ENCODE data around the gene GCN1.
"Not testable (repeated sequence)": the region's sequence is repeated elsewhere in the genome, so short reads cannot be mapped to it uniquely, and the experiment has no call there.

Gene GCN1

DNA sequence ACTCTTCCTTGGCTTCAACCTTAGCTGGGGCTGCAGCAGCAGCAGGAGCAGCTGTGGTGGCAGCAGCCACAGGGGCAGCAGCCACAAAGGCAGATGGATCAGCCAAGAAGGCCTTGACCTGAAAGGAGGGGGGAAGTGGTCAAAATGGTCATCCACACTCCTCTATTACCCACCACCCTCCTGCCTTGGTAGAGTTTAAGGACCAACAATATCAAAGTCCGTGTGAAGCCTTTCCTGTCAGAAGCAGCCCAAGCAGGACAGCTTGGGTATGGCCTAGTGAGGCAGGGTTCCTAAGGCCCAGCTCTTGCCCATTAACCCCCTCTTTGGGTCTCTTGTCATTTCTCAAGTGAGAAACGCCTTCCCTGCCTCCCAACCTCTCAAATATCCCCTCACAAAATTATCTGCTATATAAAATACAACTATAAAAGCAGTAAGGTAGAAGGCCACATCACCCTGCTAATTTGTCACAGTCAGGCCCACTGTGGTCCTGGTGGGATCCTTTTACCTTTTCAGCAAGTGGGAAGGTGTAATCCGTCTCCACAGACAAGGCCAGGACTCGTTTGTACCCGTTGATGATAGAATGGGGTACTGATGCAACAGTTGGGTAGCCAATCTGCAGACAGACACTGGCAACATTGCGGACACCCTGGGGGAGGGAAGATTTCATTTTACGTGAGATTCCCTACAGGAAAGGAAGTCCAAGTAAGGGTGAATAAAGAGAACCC, 2.5 kb upstream of the GCN1 start:
- not testable (repeated sequence) for H3K23ac ChIP-seq (ENCODE audit: low read length in 2 of 2); H4K8ac ChIP-seq (ENCODE audit: low read length); H2AK5ac ChIP-seq (ENCODE audit: low read length, severe bottlenecking); H2AFZ ChIP-seq (ENCODE audit: low read depth, low read length); H3K27ac ChIP-seq (ENCODE audit: low read length, poor library complexity, severe bottlenecking); DNase-seq; H2BK5ac ChIP-seq (ENCODE audit: low read depth, low read length, poor library complexity, severe bottlenecking); H2BK15ac ChIP-seq (ENCODE audit: low read depth, poor library complexity, severe bottlenecking); H3K9me3 ChIP-seq (ENCODE audit: control insufficient read depth, low read length); H3K14ac ChIP-seq (ENCODE audit: low read length in 2 of 2); H3K4me2 ChIP-seq (ENCODE audit: low read length, poor library complexity, severe bottlenecking); H3K18ac ChIP-seq (ENCODE audit: low read depth in 1 of 2, low read length in 2 of 2); H3K27me3 ChIP-seq (ENCODE audit: control insufficient read depth in 1 of 2, insufficient read depth in 1 of 2, low read length in 2 of 2); H3K4ac ChIP-seq (ENCODE audit: low read depth in 1 of 2, low read length in 2 of 2); H3K79me1 ChIP-seq (replicated peaks; ENCODE audit: low read length, poor library complexity, severe bottlenecking); H2BK120ac ChIP-seq (ENCODE audit: low read depth, low read length); H2BK12ac ChIP-seq (ENCODE audit: low read length in 2 of 2); H4K91ac ChIP-seq (ENCODE audit: low read length)
- WGBS, result 91% methylated on average over 6 of the region's 7 CpGs
- peaks cover 29% of the 10 kb centered on the region for H3K4me1 ChIP-seq (ENCODE audit: control insufficient read depth, insufficient read depth, low read depth, low read length)
- H3K9ac ChIP-seq (ENCODE audit: low read length), result peak overlapping the region; percentile 99
- H3K36me3 ChIP-seq (ENCODE audit: control insufficient read depth in 1 of 2, insufficient read depth in 2 of 2, low read depth in 1 of 2, low read length in 2 of 2), result peaks cover 32 to 45% of the 10 kb centered on the region in 2 experiments
- peak overlapping the region in 1 of 2 experiments; percentile 99 for H3K4me3 ChIP-seq (ENCODE audit: insufficient read depth in 1 of 2, low read depth in 1 of 2, low read length in 2 of 2)

GRCh38 chr12:120196363-120196762, 1.8 kb upstream of the GCN1 start:
- Histone ChIP-seq H3K23ac (ENCODE audit: low read length in 2 of 2) (no peak overlapping the region), H2AK5ac (ENCODE audit: low read length, severe bottlenecking) (no peak overlapping the region), H3K79me1 (replicated peaks; ENCODE audit: low read length, poor library complexity, severe bottlenecking) (no peaks in the 10 kb centered on the region), H3K4me1 (ENCODE audit: control insufficient read depth, insufficient read depth, low read depth, low read length) (peaks cover 29% of the 10 kb centered on the region), H3K9ac (ENCODE audit: low read length) (peak overlapping the region; percentile 99), H4K91ac (ENCODE audit: low read length) (no peak overlapping the region), H2AFZ (ENCODE audit: low read depth, low read length) (no peak overlapping the region), H2BK12ac (ENCODE audit: low read length in 2 of 2) (no peak overlapping the region), H3K4ac (ENCODE audit: low read depth in 1 of 2, low read length in 2 of 2) (no peak overlapping the region), H2BK120ac (ENCODE audit: low read depth, low read length) (no peak overlapping the region), H3K36me3 (ENCODE audit: control insufficient read depth in 1 of 2, insufficient read depth in 2 of 2, low read depth in 1 of 2, low read length in 2 of 2) (peaks cover 32 to 50% of the 10 kb centered on the region in 2 experiments), H3K4me2 (ENCODE audit: low read length, poor library complexity, severe bottlenecking) (no peak overlapping the region), H3K27ac (ENCODE audit: low read length, poor library complexity, severe bottlenecking) (no peak overlapping the region), H3K27me3 (ENCODE audit: control insufficient read depth in 1 of 2, insufficient read depth in 1 of 2, low read length in 2 of 2) (no peaks in the 10 kb centered on the region), H3K4me3 (ENCODE audit: insufficient read depth in 1 of 2, low read depth in 1 of 2, low read length in 2 of 2) (no peak overlapping the region), H2BK5ac (ENCODE audit: low read depth, low read length, poor library complexity, severe bottlenecking) (no peak overlapping the region), H4K8ac (ENCODE audit: low read length) (no peak overlapping the region), H2BK15ac (ENCODE audit: low read depth, poor library complexity, severe bottlenecking) (no peak overlapping the region), H3K14ac (ENCODE audit: low read length in 2 of 2) (no peak overlapping the region), H3K18ac (ENCODE audit: low read depth in 1 of 2, low read length in 2 of 2) (no peak overlapping the region), H3K9me3 (ENCODE audit: control insufficient read depth, low read length) (no peaks in the 10 kb centered on the region)
- peak; percentile 6 for DNase-seq
- 80% methylated on average over 1 of the region's 1 CpG for WGBS

DNA sequence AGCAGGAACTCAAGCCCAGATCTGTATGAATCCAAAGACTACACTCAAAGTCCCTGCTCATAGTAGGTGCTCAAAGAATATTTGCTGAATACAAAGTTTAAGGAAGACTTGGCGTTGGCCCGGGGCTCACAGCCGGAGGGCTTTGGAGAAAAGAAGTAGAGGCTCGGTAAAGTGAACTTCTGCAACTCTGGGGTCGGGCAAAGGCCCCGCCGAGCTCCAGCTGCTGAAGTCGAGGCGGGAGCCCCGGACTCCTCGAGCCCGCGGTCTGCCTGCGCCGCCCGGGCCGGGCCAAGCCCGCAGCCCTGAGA, 335 bp downstream of the GCN1 start:
- H2AFZ ChIP-seq (ENCODE audit: low read depth, low read length), result peak overlapping the region; percentile 95
- H2BK15ac ChIP-seq (ENCODE audit: low read depth, poor library complexity, severe bottlenecking), result peak overlapping the region; percentile 62
- peak overlapping the region; percentile 92 for H4K8ac ChIP-seq (ENCODE audit: low read length)
- peak overlapping the region; percentile 92 to 99 for H3K4me3 ChIP-seq (ENCODE audit: insufficient read depth in 1 of 2, low read depth in 1 of 2, low read length in 2 of 2)
- peak overlapping the region; percentile 79 for H2AK5ac ChIP-seq (ENCODE audit: low read length, severe bottlenecking)
- H3K18ac ChIP-seq (ENCODE audit: low read depth in 1 of 2, low read length in 2 of 2), result peak overlapping the region; percentile 94 to 98
- DNase-seq, result no peak
- H4K91ac ChIP-seq (ENCODE audit: low read length), result peak overlapping the region; percentile 83
- H3K9ac ChIP-seq (ENCODE audit: low read length), result peak overlapping the region; percentile 99
- H3K36me3 ChIP-seq (ENCODE audit: control insufficient read depth in 1 of 2, insufficient read depth in 2 of 2, low read depth in 1 of 2, low read length in 2 of 2), result peaks cover 42 to 64% of the 10 kb centered on the region in 2 experiments
- H3K27me3 ChIP-seq (ENCODE audit: control insufficient read depth in 1 of 2, insufficient read depth in 1 of 2, low read length in 2 of 2), result no peaks in the 10 kb centered on the region
- H3K4me1 ChIP-seq (ENCODE audit: control insufficient read depth, insufficient read depth, low read depth, low read length), result peaks cover 28% of the 10 kb centered on the region
- H3K14ac ChIP-seq (ENCODE audit: low read length in 2 of 2), result peak overlapping the region in 1 of 2 experiments; percentile 99
- H3K9me3 ChIP-seq (ENCODE audit: control insufficient read depth, low read length), result no peaks in the 10 kb centered on the region
- H2BK12ac ChIP-seq (ENCODE audit: low read length in 2 of 2), result no peak overlapping the region
- peaks cover 5% of the 10 kb centered on the region for H3K79me1 ChIP-seq (replicated peaks; ENCODE audit: low read length, poor library complexity, severe bottlenecking)
- peak overlapping the region; percentile 58 for H3K4me2 ChIP-seq (ENCODE audit: low read length, poor library complexity, severe bottlenecking)
- H3K27ac ChIP-seq (ENCODE audit: low read length, poor library complexity, severe bottlenecking), result peak overlapping the region; percentile 56
- H3K4ac ChIP-seq (ENCODE audit: low read depth in 1 of 2, low read length in 2 of 2), result peak overlapping the region; percentile 27 to 99
- under 1% methylated on average over 18 of the region's 18 CpGs for whole genome bisulfite sequencing
- H2BK120ac ChIP-seq (ENCODE audit: low read depth, low read length), result no peak overlapping the region
- H2BK5ac ChIP-seq (ENCODE audit: low read depth, low read length, poor library complexity, severe bottlenecking), result no peak overlapping the region
- H3K23ac ChIP-seq (ENCODE audit: low read length in 2 of 2), result peak overlapping the region in 1 of 2 experiments; percentile 73

- peak overlapping the region; percentile 58 for H3K4me2 ChIP-seq (ENCODE audit: low read length, poor library complexity, severe bottlenecking)
- H3K27ac ChIP-seq (ENCODE audit: low read length, poor library complexity, severe bottlenecking), result not testable (repeated sequence)
- WGBS, result 98% methylated on average over 8 of the region's 8 CpGs
These were observed 1.2 kb downstream of the GCN1 start for GRCh38 chr12:120193286-120193685.

More at GRCh38 chr12:120193286-120193685, 1.2 kb downstream of the GCN1 start:
- not testable (repeated sequence) for H4K91ac ChIP-seq (ENCODE audit: low read length); DNase-seq; H3K79me1 ChIP-seq (replicated peaks; ENCODE audit: low read length, poor library complexity, severe bottlenecking); H2BK15ac ChIP-seq (ENCODE audit: low read depth, poor library complexity, severe bottlenecking); H2BK120ac ChIP-seq (ENCODE audit: low read depth, low read length); H2BK5ac ChIP-seq (ENCODE audit: low read depth, low read length, poor library complexity, severe bottlenecking); H3K18ac ChIP-seq (ENCODE audit: low read depth in 1 of 2, low read length in 2 of 2); H2AFZ ChIP-seq (ENCODE audit: low read depth, low read length); H3K27me3 ChIP-seq (ENCODE audit: control insufficient read depth in 1 of 2, insufficient read depth in 1 of 2, low read length in 2 of 2); H3K9me3 ChIP-seq (ENCODE audit: control insufficient read depth, low read length); H3K14ac ChIP-seq (ENCODE audit: low read length in 2 of 2); H2BK12ac ChIP-seq (ENCODE audit: low read length in 2 of 2); H4K8ac ChIP-seq (ENCODE audit: low read length); H3K23ac ChIP-seq (ENCODE audit: low read length in 2 of 2); H2AK5ac ChIP-seq (ENCODE audit: low read length, severe bottlenecking); H3K4ac ChIP-seq (ENCODE audit: low read depth in 1 of 2, low read length in 2 of 2)
- Histone ChIP-seq H3K4me1 (ENCODE audit: control insufficient read depth, insufficient read depth, low read depth, low read length) (peaks cover 19% of the 10 kb centered on the region), H3K36me3 (ENCODE audit: control insufficient read depth in 1 of 2, insufficient read depth in 2 of 2, low read depth in 1 of 2, low read length in 2 of 2) (peaks cover 41 to 62% of the 10 kb centered on the region in 2 experiments), H3K9ac (ENCODE audit: low read length) (peak overlapping the region; percentile 99), H3K4me3 (ENCODE audit: insufficient read depth in 1 of 2, low read depth in 1 of 2, low read length in 2 of 2) (peak overlapping the region in 1 of 2 experiments; percentile 92)
